AG04450 (cell line): Measurements from ENCODE around the gene COL4A3. TPM values are rescaled to one million over a fixed set of nuclear protein-coding genes. Genes with fewer than 3 reads are reported as not detected.

ENCODE experiments used
- CTCF ChIA-PET: fragments of 300-600, 350-600 bp; formaldehyde crosslinking; extraction: SDS; loops from one replicate; lab custom pipeline; 2022; ENCODE audit warnings: antibody characterized with exemption, inconsistent platforms; lab: Charles Lee
- POLR2A ChIA-PET: fragments of 350-600 bp; formaldehyde crosslinking; extraction: SDS; loops from one replicate; lab custom pipeline; 2021; ENCODE audit warnings: antibody characterized with exemption, inconsistent platforms; lab: Yijun Ruan, JAX
- DNase-seq: peaks from one replicate; pipeline ENCODE4 v3.0.0-alpha.2; 2011; ENCODE audit warnings: low read depth, low spot score
- H3K27ac ChIP-seq: one replicate; pipeline ENCODE4 v1.5.1; 2012; ENCODE audit warnings: low read depth, low read length, control low read depth
- H3K27me3 ChIP-seq: one replicate; pipeline ENCODE4 v1.6.0; 2012; ENCODE audit warnings: low read length; ENCODE audit not compliant: control insufficient read depth, insufficient read depth
- H3K4me3 ChIP-seq: 2 replicates; pipeline ENCODE4 v1.5.1; 2011; ENCODE audit warnings: mild to moderate bottlenecking, low read depth, low read length, control low read depth
- H3K9me3 ChIP-seq: 2 replicates; pipeline ENCODE4 v1.5.1; 2012; ENCODE audit warnings: low read length; ENCODE audit not compliant: control insufficient read depth, insufficient read depth
- CTCF ChIP-seq: IDR thresholded peaks from 2 replicates; pipeline ENCODE4 v1.5.1; 2011; ENCODE audit warnings: low read depth, low read length, control low read depth, inconsistent platforms
- polyA plus RNA-seq: library from polyadenylated mRNA; depleted of rRNA; stranded (reverse); fragments of >200 nt; gene quantifications from 2 replicates; pipeline ENCODE4 v1.2.3, GENCODE V29; 2011

Gene COL4A3
- polyA plus RNA-seq, 1 experiment = 0.07 TPM

DNA sequence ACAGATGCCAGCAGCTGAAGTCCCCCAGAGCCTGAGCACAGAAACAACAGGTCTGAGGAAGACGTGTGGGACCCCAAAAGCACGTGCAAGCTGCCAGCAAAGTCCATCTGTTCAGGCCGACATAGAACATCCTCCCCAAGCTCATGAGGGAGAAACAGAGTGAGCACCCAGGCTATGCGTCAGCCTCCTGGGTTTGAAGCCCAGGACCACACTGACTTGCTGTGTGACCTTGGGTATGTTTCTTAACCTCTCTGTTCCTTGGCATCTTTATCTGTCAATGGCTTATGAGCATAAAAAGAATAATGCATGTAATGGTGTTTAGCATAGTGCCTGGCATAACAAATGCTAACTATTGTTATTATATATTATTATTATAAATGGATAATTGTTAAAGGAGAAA lies 40.7 kb upstream of the COL4A3 start:
- Histone ChIP-seq H3K9me3 (no peaks in the 10 kb centered on the region), H3K27me3 (peaks cover 11% of the 10 kb centered on the region), H3K4me3 (no peak overlapping the region), H3K27ac (no peak overlapping the region)
- POLR2A ChIA-PET = no interaction called here
- CTCF ChIA-PET = interaction anchor here (1.2 to 2.1 kb wide), 2 partner anchors 114 to 115 kb away, joined by 3 to 10 read pairs; no protein-coding TSS in a partner anchor
- no peak for TF ChIP-seq CTCF
- DNase-seq = no peak

GRCh38 chr2:227124811-227125210 lies 39.6 kb upstream of the COL4A3 start:
- Histone ChIP-seq H3K27ac (no peak overlapping the region), H3K9me3 (no peaks in the 10 kb centered on the region), H3K4me3 (no peak overlapping the region), H3K27me3 (peaks cover 11% of the 10 kb centered on the region)
- POLR2A ChIA-PET = no interaction called here
- no peak for DNase-seq
- CTCF ChIA-PET = interaction anchor here (2.1 kb wide), 1 partner anchor 113 kb away, joined by 10 read pairs; no protein-coding TSS in a partner anchor
- TF ChIP-seq CTCF = no peak

DNA sequence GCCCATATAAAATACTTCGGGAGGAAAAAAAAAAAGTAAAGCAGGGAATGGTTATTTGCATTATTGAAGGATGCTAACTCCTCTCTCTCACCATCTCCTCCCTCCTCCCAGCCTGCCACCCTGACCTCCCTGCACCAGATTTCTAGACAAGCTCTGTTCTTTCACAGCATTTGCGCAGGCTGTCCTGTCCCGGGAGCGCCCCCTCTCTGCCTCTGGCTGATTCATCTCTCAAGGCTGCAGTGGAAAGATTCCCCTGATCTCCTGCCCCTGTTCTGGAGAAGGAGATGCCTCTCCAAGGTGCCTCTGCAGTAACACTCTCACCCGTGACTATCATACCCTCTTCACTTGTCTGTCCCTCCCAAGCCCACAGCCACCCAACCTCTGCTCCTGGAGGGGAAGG lies 38.9 kb upstream of the COL4A3 start:
- Histone ChIP-seq H3K9me3 (no peaks in the 10 kb centered on the region), H3K4me3 (no peak overlapping the region), H3K27ac (no peak overlapping the region), H3K27me3 (peaks cover 11% of the 10 kb centered on the region)
- CTCF ChIA-PET = interaction anchor here (2.1 kb wide), 1 partner anchor 113 kb away, joined by 10 read pairs; no protein-coding TSS in a partner anchor
- POLR2A ChIA-PET = no interaction called here
- peak; percentile 33; the same call in 1 of the 2 replicates for TF ChIP-seq CTCF
- DNase-seq = no peak

DNA sequence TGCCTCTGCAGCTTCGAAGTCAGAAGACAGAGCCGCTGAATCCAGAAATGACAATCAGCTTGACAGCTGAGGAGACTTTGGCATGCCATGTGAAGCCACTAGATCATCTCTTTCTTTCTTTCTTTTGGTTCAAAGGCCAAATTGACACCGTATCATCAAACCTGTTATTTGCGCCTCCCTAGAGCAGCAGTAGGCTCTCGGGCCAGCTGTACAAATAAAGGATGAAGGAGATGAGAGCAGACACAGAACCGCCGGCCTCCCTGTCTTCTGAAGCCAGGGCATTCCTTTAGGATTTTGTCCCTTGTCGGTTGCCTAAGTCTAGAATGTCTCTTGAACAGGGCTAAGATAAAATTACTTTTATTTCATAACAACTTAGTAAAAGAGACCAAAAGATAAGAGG lies 37.2 kb upstream of the COL4A3 start:
- Histone ChIP-seq H3K9me3 (no peaks in the 10 kb centered on the region), H3K4me3 (no peak overlapping the region), H3K27me3 (peaks cover 11% of the 10 kb centered on the region), H3K27ac (no peak overlapping the region)
- POLR2A ChIA-PET = no interaction called here
- no peak for TF ChIP-seq CTCF
- DNase-seq = no peak
- CTCF ChIA-PET = interaction anchor here (10.3 kb wide), 1 partner anchor 113 kb away, joined by 154 read pairs; no protein-coding TSS in a partner anchor

DNA sequence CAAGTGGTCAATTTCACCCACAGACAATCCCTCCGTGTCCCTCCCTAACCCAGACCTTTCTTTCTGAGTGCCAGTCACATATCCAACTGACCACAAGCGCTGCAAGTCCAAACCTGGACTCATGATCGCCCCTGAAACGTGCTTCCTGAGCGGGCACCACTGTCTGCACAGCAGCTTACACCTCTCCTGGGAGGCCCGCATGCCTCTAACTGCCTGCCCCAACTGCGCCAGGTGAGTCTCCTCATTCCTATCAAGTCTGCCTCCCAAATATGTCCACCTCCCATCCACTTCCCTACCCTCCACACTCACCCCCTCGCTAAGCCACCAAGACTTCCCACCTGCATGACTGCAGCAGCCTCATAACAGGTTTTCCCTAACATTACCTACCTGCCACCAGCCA lies 33.8 kb upstream of the COL4A3 start:
- no peak for TF ChIP-seq CTCF
- DNase-seq = no peak
- Histone ChIP-seq H3K9me3 (no peaks in the 10 kb centered on the region), H3K4me3 (no peak overlapping the region), H3K27me3 (peaks cover 11% of the 10 kb centered on the region), H3K27ac (no peak overlapping the region)
- CTCF ChIA-PET = interaction anchor here (0.5 to 10.3 kb wide), 4 partner anchors 75 to 635 kb away, joined by 3 to 154 read pairs (median 7); no protein-coding TSS in a partner anchor
- POLR2A ChIA-PET = no interaction called here
